ENCODE results near the gene MUC5B. TPM values are rescaled to one million over a fixed set of nuclear protein-coding genes. Genes with fewer than 3 reads are reported as not detected.

Gene MUC5B
- total and polyA plus RNA-seq, 2 of the 13 experiments (the other 11 are each of a cell fraction or from before 2014, with no cell fraction given) = 0.01 TPM; not detected in 1

- Histone ChIP-seq H4K20me1 (ENCODE audit: insufficient read depth, low read length) (no peaks in the 10 kb centered on the region), H3K9ac (ENCODE audit: insufficient read depth, low read depth, low read length) (peak overlapping the region; percentile 78)
- intact Hi-C loops (cut with micrococcal nuclease; ENCODE audit: unreplicated experiment) = loop anchor here (10.0 kb wide), 1 partner anchor 77 kb away; the partner anchor contains the start of gene BRSK2
Measured at GRCh38 chr11:1307998-1308742, 85.3 kb downstream of the MUC5B start.

More at GRCh38 chr11:1307998-1308742, 85.3 kb downstream of the MUC5B start:
- ChIA-PET CTCF (ENCODE audit: low intra/inter-chr PET ratio, low total read pairs) (no interaction called here), POLR2A (no interaction called here)
- FAIRE-seq (no peak), DNase-seq (ENCODE audit: low spot score) (no peak), ATAC-seq (no peak)
- Histone ChIP-seq H3K27ac (ENCODE audit: extremely low read length, insufficient read depth, low read length) (no peak overlapping the region), H3K27me3 (ENCODE audit: control insufficient read depth in 1 of 2, insufficient read depth in 2 of 2, low read length in 2 of 2) (no peaks in the 10 kb centered on the region), H3K9me3 (ENCODE audit: low read length) (peaks cover 12% of the 10 kb centered on the region), H3K36me3 (replicated peaks in 1 of 2; ENCODE audit: control insufficient read depth in 1 of 2, insufficient read depth in 2 of 2, low read length in 2 of 2) (peaks cover 3 to 6% of the 10 kb centered on the region in 2 experiments; a peak in 3 of 5 replicates), H3K79me2 (ENCODE audit: insufficient read depth, low read length) (peaks cover 54% of the 10 kb centered on the region), H3K4me2 (ENCODE audit: low read depth, low read length) (peak overlapping the region; percentile 83), H2AFZ (ENCODE audit: low read length) (no peak overlapping the region), H3K4me3 (replicated peaks in 1 of 3; ENCODE audit: insufficient read depth in 1 of 3, low read depth in 2 of 3, low read length in 3 of 3) (peak overlapping the region; percentile 42 to 94 (median 81); a peak in 5 of 6 replicates), H3K4me1 (ENCODE audit: insufficient read depth, low read length) (peaks cover 68% of the 10 kb centered on the region)
- WGBS (ENCODE audit: low lambda C conversion rate) = 86% methylated on average over 19 of the region's 21 CpGs
- BruUV-seq (replicated peaks) = TSS peak; percentile 37
- TF ChIP-seq STAG1 (CRISPR knock-in tag; IDR thresholded peaks at IDR 0.05) = peak; percentile 38; the same call in 1 of the 2 replicates
- no peak for TF ChIP-seq MBNL3 (CRISPR knock-in tag; conservative IDR thresholded peaks at IDR 0.05)
- 0 out of 4 replicates have a peak, but pooled peaks of 1 of the 2 experiments have one; percentile 3 for TF ChIP-seq HMGXB4 (CRISPR knock-in tag; IDR thresholded peaks at IDR 0.05; ENCODE audit: borderline replicate concordance in 1 of 2, low read depth in 1 of 2)
- in situ Hi-C loops (cut with HindIII; ENCODE audit: extremely low pct_ligation_motif_present, low pct_unique_long_range_greater_than_20kb) = no loop called here

Data from HepG2 (cell line).